GM13977 (cell line): Measurements from ENCODE around the gene RPS26.
"Not testable (repeated sequence)": the region's sequence is repeated elsewhere in the genome, so short reads cannot be mapped to it uniquely, and the experiment has no call there.

ENCODE experiments used
- DNase-seq: peaks from one replicate; pipeline ENCODE4 v3.0.0; 2012; ENCODE audit warnings: low spot score
- in situ Hi-C: fragments of 300-500 bp; cut with MboI; formaldehyde crosslinking; loops from one replicate; pipeline ENCODE4 v1.12.0; 2022; ENCODE audit warnings: low sequenced_read_pairs, low pct_unique_long_range_greater_than_20kb, mixed read lengths, inconsistent platforms; ENCODE audit not compliant: unreplicated experiment
- TF ChIP-seq, protein P1 (sequence below): IDR thresholded peaks from 2 replicates; pipeline ENCODE4 v1.5.1; 2012; ENCODE audit warnings: mild to moderate bottlenecking, control low read depth; ENCODE audit not compliant: insufficient read depth; ENCODE audit errors: extremely low read depth, missing control alignments

Gene RPS26

DNA sequence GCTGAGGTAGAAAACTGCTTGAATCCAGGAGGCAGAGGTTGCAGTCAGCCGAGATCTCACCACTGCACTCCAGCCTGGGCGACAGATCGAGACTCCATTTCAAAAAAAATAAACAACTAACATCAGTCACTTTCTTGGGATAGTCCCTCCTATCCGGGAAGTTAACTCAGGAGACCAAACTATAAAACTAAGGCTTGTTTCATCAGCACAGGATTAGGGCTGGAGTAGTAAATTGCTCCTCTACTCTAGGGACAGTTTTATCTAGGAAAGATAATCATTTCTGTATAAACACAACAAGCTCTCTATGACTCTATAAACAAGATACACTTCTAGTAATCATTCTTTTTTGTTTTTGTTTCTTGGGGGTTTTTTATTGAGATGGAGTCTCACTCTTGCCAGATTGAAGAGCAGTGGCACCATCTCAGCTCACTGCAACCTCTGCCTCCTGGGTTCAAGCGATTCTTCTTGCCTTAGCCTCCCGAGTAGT is 11.7 kb downstream of the RPS26 start:
- TF ChIP-seq, protein P1, sequence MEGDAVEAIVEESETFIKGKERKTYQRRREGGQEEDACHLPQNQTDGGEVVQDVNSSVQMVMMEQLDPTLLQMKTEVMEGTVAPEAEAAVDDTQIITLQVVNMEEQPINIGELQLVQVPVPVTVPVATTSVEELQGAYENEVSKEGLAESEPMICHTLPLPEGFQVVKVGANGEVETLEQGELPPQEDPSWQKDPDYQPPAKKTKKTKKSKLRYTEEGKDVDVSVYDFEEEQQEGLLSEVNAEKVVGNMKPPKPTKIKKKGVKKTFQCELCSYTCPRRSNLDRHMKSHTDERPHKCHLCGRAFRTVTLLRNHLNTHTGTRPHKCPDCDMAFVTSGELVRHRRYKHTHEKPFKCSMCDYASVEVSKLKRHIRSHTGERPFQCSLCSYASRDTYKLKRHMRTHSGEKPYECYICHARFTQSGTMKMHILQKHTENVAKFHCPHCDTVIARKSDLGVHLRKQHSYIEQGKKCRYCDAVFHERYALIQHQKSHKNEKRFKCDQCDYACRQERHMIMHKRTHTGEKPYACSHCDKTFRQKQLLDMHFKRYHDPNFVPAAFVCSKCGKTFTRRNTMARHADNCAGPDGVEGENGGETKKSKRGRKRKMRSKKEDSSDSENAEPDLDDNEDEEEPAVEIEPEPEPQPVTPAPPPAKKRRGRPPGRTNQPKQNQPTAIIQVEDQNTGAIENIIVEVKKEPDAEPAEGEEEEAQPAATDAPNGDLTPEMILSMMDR: no peak
- in situ Hi-C loops: no loop called here
- DNase-seq: no peak

DNA sequence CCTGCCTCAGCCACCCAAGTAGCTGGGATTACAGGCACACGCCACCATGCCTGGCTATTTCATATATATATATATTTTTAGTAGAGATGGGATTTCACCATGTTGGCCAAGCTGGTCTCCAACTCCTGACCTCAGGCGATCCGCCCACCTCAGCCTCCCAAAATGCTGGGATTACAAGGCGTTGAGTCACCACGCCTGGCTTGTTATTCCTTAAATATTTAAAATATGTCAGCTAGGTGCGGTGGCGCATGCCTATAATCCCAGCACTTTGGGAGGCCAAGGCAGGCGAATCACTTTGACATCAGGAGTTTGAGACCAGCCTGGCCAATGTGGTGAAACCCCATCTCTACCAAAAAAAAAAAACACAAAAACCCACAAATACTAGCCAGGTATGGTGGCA is 18.2 kb downstream of the RPS26 start:
- DNase-seq, in situ Hi-C loops: not testable (repeated sequence)

DNA sequence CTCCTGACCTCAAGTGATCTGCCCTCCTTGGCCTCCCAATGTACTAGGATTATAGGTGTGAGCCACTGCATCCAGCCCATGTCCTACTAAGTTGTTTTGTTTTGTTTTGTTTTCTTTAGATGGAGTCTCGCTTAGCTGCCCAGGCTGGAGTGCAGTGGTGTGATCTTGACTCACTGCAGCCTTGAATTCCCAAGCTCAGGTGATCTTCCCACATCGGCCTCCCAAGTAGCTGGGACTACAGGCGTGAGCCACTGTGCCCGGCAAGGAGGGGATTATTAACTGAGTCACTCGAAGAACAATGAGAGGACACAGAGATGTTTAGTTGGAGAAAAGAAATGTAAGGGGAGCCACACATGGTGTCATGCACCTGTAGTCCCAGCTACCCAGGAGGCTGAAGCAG is 20.3 kb downstream of the RPS26 start:
- in situ Hi-C loops: no loop called here
- no peak for DNase-seq
- TF ChIP-seq, protein P1: no peak

DNA sequence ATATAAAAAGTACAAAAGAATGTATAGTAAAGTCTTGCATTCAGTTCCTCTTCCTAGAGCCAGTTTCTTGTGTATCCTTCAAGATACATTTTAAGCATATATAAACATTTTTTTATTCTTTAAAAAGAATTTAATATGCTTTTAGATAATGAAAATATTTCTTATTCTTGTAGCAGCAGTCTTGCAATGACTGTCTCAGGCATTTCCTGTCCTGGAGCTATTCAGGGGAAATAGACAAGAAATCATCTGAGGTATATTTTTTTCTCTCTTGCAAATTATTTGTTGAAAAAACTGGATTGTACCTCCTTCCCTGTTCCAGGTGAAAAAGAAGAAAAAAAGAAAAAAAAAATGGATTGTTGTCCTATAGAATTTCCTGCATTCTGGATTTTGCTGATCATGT is 21.3 kb downstream of the RPS26 start:
- in situ Hi-C loops: no loop called here
- no peak for DNase-seq

DNA sequence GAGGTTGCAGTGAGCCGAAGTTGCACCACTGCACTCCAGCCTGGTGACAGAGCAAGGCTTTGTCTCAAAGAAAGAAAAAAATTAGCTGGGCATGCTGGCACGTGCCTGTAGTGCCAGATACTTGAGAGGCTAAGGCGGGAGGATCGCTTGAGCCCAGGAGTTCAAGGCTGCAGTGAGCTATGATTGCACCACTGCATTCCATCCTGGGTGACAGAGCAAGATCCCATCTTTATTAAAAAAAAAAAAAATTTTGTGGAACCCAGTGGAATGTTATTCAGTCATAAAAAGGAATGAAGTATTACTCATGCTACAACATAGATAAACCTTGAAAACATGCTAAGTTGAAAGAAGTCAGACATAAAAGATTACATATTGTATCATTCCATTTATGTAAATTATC is 29.9 kb downstream of the RPS26 start:
- in situ Hi-C loops: no loop called here
- DNase-seq: no peak
- TF ChIP-seq, protein P1: no peak

More for the DNA sequence above, 21.3 kb downstream of the RPS26 start:
- TF ChIP-seq, protein P1: no peak

DNA sequence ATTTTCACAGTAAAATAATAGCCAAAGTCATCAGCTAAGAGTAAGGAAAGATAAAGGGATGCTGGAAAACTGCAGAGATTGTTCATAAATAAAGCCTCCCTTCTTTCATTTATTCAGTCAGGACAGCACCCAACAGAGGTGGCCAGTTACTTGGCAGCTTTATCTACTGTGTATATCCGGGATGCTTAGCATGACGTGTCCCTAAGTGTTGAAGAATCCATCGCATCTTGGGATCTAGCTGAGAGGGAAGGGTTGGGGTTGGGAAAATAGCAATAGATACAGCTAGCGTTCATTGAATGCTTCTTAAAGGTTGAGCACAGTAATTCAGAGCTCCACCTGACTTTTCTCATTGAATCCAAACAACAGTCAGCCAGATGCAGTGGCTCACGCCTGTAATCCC is 32.7 kb downstream of the RPS26 start:
- DNase-seq: no peak
- in situ Hi-C loops: no loop called here
- TF ChIP-seq, protein P1: no peak

DNA sequence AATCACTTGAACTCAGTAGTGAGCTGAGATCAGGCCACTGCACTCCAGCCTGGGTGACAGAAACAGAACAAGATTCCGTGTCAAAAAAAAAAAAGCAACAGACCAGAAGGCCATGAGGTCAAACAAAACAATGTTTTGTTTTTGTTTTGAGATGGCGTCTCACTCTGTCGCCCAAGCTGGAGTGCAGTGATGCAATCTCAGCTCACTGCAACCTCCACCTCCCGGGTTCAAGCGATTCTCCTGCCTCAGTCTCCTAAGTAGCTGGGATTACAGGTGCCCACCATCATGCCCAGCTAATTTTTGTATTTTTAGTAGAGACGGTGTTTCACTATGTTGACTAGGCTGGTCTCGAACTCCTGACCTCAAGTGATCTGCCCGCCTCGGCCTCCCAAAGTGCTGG is 36.2 kb downstream of the RPS26 start:
- in situ Hi-C loops, DNase-seq: not testable (repeated sequence)

DNA sequence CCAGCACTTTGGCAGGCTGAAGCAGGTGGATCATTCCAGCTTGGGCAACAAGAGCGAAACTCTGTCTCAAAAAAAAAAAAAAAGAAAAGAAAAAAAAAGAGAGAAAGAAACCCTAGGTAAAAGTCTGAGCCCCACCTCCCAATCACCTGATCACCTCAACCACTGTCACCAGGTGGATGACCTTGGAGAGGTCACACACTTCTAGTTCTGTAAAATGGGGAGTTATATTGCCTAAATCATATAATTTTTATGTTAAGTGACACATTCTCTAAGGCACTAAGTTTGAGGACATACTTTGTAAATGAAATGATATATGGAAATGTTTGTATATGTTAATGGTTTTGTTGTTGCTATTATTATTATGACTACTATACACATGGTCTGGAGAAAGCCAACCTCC is 36.7 kb downstream of the RPS26 start:
- DNase-seq: no peak
- in situ Hi-C loops: no loop called here
- TF ChIP-seq, protein P1: no peak
